Activated T-cell treated with anti-CD3 and anti-CD28 coated beads for 4 hours (primary cell): ENCODE data around the gene FHOD3.
"Not testable (repeated sequence)": the region's sequence is repeated elsewhere in the genome, so short reads cannot be mapped to it uniquely, and the experiment has no call there.

Experiments used
- DNase-seq: peaks from one replicate; pipeline ENCODE4 v3.0.0-alpha.2; 2020

The FHOD3 gene

GRCh38 chr18:36680042-36680441 is 382.5 kb downstream of the FHOD3 start:
- DNase-seq = no peak

- DNase-seq = no peak
Measured at GRCh38 chr18:36685580-36685979, 388.1 kb downstream of the FHOD3 start.

- DNase-seq = peak; percentile 36
Measured at GRCh38 chr18:36688020-36688965, 390.8 kb downstream of the FHOD3 start.

- DNase-seq = no peak
Measured at GRCh38 chr18:36692371-36692770, 394.9 kb downstream of the FHOD3 start.

GRCh38 chr18:36692921-36693332 is 395.4 kb downstream of the FHOD3 start:
- no peak for DNase-seq

GRCh38 chr18:36693931-36694620 is 396.6 kb downstream of the FHOD3 start:
- DNase-seq = no peak

GRCh38 chr18:36695806-36696205 is 398.3 kb downstream of the FHOD3 start:
- DNase-seq = no peak

GRCh38 chr18:36697905-36698304 is 400.4 kb downstream of the FHOD3 start:
- DNase-seq = no peak

- no peak for DNase-seq
Measured at GRCh38 chr18:36700955-36701354, 403.4 kb downstream of the FHOD3 start.

GRCh38 chr18:36702401-36703013 is 405.0 kb downstream of the FHOD3 start:
- DNase-seq = no peak

- DNase-seq = no peak
Measured at GRCh38 chr18:36704156-36704555, 406.6 kb downstream of the FHOD3 start.

GRCh38 chr18:36706134-36706881 is 408.8 kb downstream of the FHOD3 start:
- no peak for DNase-seq

- DNase-seq = no peak
Measured at GRCh38 chr18:36708366-36708765, 410.9 kb downstream of the FHOD3 start.

- no peak for DNase-seq
Measured at GRCh38 chr18:36709315-36709714, 411.8 kb downstream of the FHOD3 start.

- DNase-seq = no peak
Measured at GRCh38 chr18:36711014-36711725, 413.7 kb downstream of the FHOD3 start.

- DNase-seq = no peak
Measured at GRCh38 chr18:36711813-36712444, 414.4 kb downstream of the FHOD3 start.

GRCh38 chr18:36714476-36714875 is 417.0 kb downstream of the FHOD3 start:
- DNase-seq = no peak

- no peak for DNase-seq
Measured at GRCh38 chr18:36717422-36718110, 420.1 kb downstream of the FHOD3 start.

GRCh38 chr18:36718705-36719328 is 421.3 kb downstream of the FHOD3 start:
- no peak for DNase-seq

GRCh38 chr18:36719630-36720029 is 422.1 kb downstream of the FHOD3 start:
- DNase-seq = no peak

- not testable (repeated sequence) for DNase-seq
Measured at GRCh38 chr18:36721351-36721750, 423.8 kb downstream of the FHOD3 start.
